ENCODE results near the gene DSCAML1. TPM values are rescaled to one million over a fixed set of nuclear protein-coding genes. Genes with fewer than 3 reads are reported as not detected.

The DSCAML1 gene
- total RNA-seq, 4 donors from 2014 or later = 0.29 to 29.1 (median 3.4) TPM

DNA sequence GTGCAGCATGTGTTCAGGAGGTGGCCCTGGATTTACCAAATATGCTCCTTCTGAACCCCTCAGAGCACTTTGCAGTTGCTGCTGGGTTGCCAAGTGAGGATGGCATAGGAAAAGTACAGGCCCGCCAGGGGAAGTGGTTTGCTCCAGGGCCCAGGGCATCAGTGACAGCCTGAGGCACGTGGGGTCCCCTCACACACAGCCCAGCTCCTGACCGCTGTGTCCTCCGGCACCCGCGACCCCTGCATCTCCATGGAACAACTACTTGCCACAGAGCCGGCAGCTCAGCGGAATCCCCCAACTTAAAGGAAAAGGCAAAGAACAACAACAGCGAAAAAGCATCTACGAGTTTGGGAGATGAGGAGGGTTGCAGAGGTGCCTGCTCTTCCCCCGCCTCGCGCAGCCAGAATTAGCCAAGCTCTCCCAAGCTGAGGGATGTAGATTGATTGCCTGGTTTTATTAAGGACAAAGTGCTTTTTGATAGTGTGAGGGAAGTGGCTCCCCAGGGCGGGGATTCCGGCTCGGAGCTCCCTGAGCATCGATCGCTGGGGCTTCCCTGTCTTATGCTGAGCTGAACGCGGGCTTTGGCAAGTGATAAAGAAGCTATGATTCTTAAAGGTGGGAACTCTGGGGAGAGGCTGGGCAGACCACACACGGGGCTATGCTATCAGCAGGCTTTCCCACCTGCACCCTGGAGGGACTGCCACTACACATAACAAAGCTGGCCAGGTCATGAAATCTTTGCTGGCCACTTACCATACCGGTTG is 294.8 kb downstream of the DSCAML1 start:
- no peaks in the 10 kb centered on the region for H3K4me1 ChIP-seq
- no peak overlapping the region for H3K27ac ChIP-seq
- H3K4me3 ChIP-seq = no peak overlapping the region
- H3K36me3 ChIP-seq = no peaks in the 10 kb centered on the region
- H3K9me3 ChIP-seq = no peaks in the 10 kb centered on the region
- TF ChIP-seq POLR2A (IDR thresholded peaks at IDR 0.05) = no peak
- TF ChIP-seq, protein P1, sequence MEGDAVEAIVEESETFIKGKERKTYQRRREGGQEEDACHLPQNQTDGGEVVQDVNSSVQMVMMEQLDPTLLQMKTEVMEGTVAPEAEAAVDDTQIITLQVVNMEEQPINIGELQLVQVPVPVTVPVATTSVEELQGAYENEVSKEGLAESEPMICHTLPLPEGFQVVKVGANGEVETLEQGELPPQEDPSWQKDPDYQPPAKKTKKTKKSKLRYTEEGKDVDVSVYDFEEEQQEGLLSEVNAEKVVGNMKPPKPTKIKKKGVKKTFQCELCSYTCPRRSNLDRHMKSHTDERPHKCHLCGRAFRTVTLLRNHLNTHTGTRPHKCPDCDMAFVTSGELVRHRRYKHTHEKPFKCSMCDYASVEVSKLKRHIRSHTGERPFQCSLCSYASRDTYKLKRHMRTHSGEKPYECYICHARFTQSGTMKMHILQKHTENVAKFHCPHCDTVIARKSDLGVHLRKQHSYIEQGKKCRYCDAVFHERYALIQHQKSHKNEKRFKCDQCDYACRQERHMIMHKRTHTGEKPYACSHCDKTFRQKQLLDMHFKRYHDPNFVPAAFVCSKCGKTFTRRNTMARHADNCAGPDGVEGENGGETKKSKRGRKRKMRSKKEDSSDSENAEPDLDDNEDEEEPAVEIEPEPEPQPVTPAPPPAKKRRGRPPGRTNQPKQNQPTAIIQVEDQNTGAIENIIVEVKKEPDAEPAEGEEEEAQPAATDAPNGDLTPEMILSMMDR (IDR thresholded peaks at IDR 0.05) = no peak
- no peak for DNase-seq
- H3K27me3 ChIP-seq = no peaks in the 10 kb centered on the region
- intact Hi-C loops (cut with DNase I; ENCODE audit: low total_unique reads) = no loop called here

DNA sequence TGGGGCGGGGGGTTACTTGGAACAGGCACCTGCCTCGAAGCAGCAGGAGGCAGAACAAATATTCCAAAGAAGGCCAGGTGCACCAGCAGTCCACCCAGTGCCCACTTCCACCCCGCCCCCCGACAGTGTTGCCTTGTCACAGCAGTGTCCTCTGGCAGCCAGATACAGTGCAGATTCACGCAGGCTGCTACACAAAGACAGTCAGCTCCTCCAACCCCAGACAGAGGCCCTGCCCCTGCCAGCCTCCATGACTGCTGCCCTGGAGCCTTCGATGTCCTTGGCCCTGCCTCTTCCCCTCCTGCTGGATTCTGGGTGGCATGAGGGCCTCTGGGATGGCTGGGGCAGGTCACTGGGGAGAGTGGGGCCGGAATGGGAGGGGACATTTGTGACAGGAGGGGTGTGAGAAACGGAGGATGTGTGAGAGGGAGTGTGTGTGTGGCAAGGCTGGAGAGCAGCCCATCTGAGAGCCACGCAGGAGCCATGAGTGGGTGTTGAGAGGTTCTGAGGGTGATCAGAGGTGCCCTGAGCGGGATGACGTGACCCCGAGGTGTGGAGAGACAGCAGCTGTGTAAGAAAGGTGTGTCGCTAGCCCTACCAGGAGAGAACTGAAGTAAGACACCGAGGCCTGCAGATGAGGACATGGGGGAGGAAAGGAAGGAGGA is 295.6 kb downstream of the DSCAML1 start:
- intact Hi-C loops (cut with DNase I; ENCODE audit: low total_unique reads) = no loop called here
- TF ChIP-seq, protein P1 (IDR thresholded peaks at IDR 0.05) = no peak
- TF ChIP-seq POLR2A (IDR thresholded peaks at IDR 0.05) = no peak
- Histone ChIP-seq H3K27ac (no peak overlapping the region), H3K36me3 (no peaks in the 10 kb centered on the region), H3K9me3 (no peaks in the 10 kb centered on the region), H3K27me3 (no peaks in the 10 kb centered on the region), H3K4me1 (no peaks in the 10 kb centered on the region), H3K4me3 (no peak overlapping the region)
- no peak for DNase-seq

DNA sequence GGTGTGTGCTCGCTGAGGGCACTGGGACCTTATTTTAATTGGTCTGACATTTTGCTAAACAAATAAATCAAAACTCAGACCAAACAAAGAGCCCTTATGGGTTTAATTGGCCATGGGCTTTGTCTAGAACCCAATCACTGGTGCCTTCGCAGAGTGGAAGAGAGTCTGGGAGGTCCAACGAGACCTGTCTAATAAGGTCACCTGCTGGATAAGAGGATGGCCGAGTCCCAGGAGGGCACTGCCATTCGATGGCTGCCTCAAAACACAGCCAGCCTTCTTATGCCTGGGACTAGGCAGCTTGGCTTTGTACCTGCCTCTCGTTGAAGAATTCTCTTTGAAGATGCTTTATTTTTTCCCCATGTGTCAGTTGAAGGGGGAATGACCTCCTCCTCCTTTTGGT is 298.2 kb downstream of the DSCAML1 start:
- TF ChIP-seq, protein P1 (IDR thresholded peaks at IDR 0.05) = no peak
- TF ChIP-seq POLR2A (IDR thresholded peaks at IDR 0.05) = no peak
- intact Hi-C loops (cut with DNase I; ENCODE audit: low total_unique reads) = no loop called here
- Histone ChIP-seq H3K36me3 (no peaks in the 10 kb centered on the region), H3K4me1 (no peaks in the 10 kb centered on the region), H3K9me3 (no peaks in the 10 kb centered on the region), H3K27me3 (no peaks in the 10 kb centered on the region), H3K27ac (no peak overlapping the region), H3K4me3 (no peak overlapping the region)
- DNase-seq = no peak

DNA sequence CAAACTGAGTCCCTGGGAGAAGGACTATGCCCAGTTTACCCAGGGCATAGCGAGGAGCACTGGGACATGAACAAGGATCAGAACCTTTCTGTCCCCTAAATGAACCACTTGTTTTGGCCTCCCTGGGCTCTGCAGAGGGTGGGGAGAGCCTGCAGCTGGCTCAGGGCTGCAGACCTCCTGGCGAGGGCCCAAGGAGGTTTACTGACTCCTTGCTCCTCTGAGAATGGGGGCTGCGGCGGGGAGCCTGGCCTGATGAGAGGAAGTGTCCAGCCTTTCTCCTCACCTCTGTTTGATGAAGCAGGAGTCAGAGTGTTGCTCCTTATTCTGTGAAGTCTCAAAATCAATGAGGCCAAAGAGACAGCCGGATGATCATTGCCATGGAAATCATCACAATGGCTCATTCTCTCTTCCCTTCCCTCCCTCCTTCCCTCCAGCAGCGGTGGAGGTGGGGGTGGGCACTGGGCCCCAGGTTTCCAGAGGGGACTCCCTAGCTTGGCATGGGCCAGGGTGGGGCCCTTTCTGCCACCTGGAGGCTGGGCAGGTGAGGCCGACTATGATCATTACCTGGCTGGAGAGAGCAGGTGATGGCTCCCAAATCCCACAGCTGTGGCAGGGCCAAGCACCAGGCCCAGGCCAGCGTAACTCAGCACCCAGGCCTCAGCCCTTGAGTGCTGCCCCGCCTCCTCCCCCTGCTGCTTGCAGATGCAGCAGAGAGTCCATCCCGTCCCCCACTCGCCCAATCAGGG is 299.6 kb downstream of the DSCAML1 start:
- TF ChIP-seq, protein P1 (IDR thresholded peaks at IDR 0.05) = no peak
- no peak for TF ChIP-seq POLR2A (IDR thresholded peaks at IDR 0.05)
- intact Hi-C loops (cut with DNase I; ENCODE audit: low total_unique reads) = no loop called here
- Histone ChIP-seq H3K9me3 (no peaks in the 10 kb centered on the region), H3K4me3 (no peak overlapping the region), H3K27me3 (no peaks in the 10 kb centered on the region), H3K4me1 (no peaks in the 10 kb centered on the region), H3K27ac (no peak overlapping the region), H3K36me3 (no peaks in the 10 kb centered on the region)
- no peak for DNase-seq

DNA sequence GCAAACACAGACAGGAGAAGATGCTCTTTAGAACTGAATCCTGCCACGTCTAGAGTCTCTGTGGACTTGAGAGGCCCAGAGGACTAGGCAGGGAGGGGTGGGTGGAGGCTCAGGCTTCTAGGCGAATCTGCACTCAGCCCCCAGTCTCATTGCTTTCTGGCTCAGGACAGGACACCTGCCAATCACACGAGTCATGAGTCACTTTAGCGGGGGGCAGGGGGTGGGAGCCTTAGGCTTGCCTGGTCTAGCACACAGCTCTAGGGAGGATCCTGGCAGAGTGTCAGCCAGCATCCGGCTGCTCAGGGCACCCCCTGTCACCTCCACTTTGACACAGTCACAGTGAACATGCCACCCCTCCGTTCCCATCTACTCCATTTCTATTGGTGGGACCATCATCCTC is 301.7 kb downstream of the DSCAML1 start:
- TF ChIP-seq POLR2A (IDR thresholded peaks at IDR 0.05) = no peak
- TF ChIP-seq, protein P1 (IDR thresholded peaks at IDR 0.05) = no peak
- intact Hi-C loops (cut with DNase I; ENCODE audit: low total_unique reads) = no loop called here
- DNase-seq = no peak

More for the DNA sequence above, 301.7 kb downstream of the DSCAML1 start:
- Histone ChIP-seq H3K27me3 (no peaks in the 10 kb centered on the region), H3K4me3 (no peak overlapping the region), H3K4me1 (no peaks in the 10 kb centered on the region), H3K36me3 (no peaks in the 10 kb centered on the region), H3K27ac (no peak overlapping the region), H3K9me3 (no peaks in the 10 kb centered on the region)

Measured in uterus (tissue), 4 donors.